Muscle layer of colon (tissue), 2 donors: ENCODE results near the gene CA6.
"Not testable (repeated sequence)": the region's sequence is repeated elsewhere in the genome, so short reads cannot be mapped to it uniquely, and the experiment has no call there.

Experiments used
- H3K27ac ChIP-seq: one replicate; pipeline ENCODE4 v1.7.0; 2013; ENCODE audit warnings: low read depth, mild to moderate bottlenecking, low read length, moderate library complexity
- H3K27me3 ChIP-seq, 2 donors: one replicate each; pipeline ENCODE4 v1.7.0; 2013; ENCODE audit warnings: low read length in 2 of 2, mild to moderate bottlenecking in 2 of 2; ENCODE audit not compliant: insufficient read depth in 2 of 2, control insufficient read depth in 1 of 2
- H3K36me3 ChIP-seq: one replicate; pipeline ENCODE4 v1.7.0; 2013; ENCODE audit warnings: mild to moderate bottlenecking, low read length; ENCODE audit not compliant: insufficient read depth
- H3K4me1 ChIP-seq: one replicate; pipeline ENCODE4 v1.7.0; 2013; ENCODE audit warnings: mild to moderate bottlenecking, low read length; ENCODE audit not compliant: insufficient read depth
- H3K4me3 ChIP-seq, 2 donors: one replicate each; pipeline ENCODE4 v1.7.0; 2013; ENCODE audit warnings: low read length in 2 of 2, low read depth in 1 of 2, mild to moderate bottlenecking in 1 of 2, moderate library complexity in 1 of 2
- H3K9ac ChIP-seq: one replicate; pipeline ENCODE4 v1.7.0; 2013; ENCODE audit warnings: low read length
- H3K9me3 ChIP-seq: one replicate; pipeline ENCODE4 v1.7.0; 2013; ENCODE audit warnings: mild to moderate bottlenecking, low read length
- donor health status: abdominal sarcoma.
- donor health status: Adenocarcinoma of cecum.

The CA6 gene

DNA sequence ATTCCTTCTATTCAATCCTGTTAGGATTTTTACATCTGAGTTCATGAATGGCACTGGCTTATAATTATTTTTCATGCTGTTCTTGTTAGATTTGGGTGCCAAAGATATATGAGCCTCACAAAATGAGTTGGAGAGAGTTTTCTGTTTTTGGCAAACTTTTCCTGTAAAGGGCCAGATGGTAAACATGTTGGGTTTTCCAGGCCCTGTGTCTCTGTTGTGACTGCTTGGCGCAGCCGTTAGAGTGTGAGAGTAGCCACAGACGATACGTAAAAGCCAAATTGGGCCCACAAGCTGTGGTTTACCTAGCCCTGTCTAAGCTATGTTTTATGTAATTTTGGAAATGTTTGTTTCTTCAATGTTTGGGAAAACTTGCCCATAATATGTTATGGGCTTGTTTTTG, 15.6 kb upstream of the CA6 start:
- no peaks in the 10 kb centered on the region for H3K4me1 ChIP-seq
- no peaks in the 10 kb centered on the region for H3K9me3 ChIP-seq
- no peak overlapping the region for H3K4me3 ChIP-seq

DNA sequence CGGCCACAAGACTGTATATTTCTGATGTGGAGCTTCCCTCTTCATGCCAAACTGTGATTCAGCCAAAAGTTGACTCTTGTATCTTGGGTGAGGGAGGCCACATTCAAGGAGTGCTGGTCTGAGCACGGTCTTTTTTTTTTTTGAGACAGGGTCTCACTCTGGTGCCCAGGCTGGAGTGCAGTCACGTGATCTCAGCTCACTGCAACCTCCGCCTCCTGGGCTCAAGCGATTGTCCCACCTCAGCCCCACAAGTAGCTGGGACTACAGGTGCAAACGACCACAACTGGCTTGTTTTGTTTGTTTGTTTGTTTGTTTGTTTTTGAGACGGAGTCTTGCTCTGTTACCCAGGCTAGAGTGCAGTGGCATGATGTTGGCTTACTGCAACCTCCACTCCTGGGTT, 8.6 kb upstream of the CA6 start:
- H3K27me3 ChIP-seq, H3K27ac ChIP-seq, H3K9me3 ChIP-seq, H3K4me1 ChIP-seq, H3K9ac ChIP-seq, H3K36me3 ChIP-seq, H3K4me3 ChIP-seq: not testable (repeated sequence)

More for the DNA sequence above, 15.6 kb upstream of the CA6 start:
- no peak overlapping the region for H3K27ac ChIP-seq
- H3K9ac ChIP-seq: no peak overlapping the region
- no peaks in the 10 kb centered on the region for H3K36me3 ChIP-seq
- H3K27me3 ChIP-seq: no peaks in the 10 kb centered on the region

DNA sequence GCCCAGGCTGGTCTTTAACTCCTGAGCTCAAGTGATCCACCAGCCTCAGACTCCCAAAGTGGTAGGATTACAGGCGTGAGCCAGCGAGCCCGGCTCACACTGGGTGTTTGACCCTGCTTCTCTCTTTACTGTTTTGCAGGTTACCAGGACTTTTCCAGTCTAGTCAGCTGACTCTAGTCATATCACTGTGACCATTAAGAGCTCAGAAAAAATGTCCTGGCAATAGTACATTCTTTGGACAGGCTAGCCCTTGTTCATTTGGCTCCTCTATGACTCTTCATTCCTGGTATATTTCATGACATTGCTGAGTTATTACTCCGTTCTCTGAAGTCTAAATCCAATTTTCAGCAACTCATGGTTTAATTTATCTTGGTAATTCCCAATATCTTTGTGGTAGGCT, 8.0 kb upstream of the CA6 start:
- no peaks in the 10 kb centered on the region for H3K9me3 ChIP-seq
- H3K4me1 ChIP-seq: peaks cover 4% of the 10 kb centered on the region
- no peak overlapping the region for H3K4me3 ChIP-seq
- no peak overlapping the region for H3K9ac ChIP-seq
- no peaks in the 10 kb centered on the region for H3K27me3 ChIP-seq
- H3K36me3 ChIP-seq: no peaks in the 10 kb centered on the region
- H3K27ac ChIP-seq: no peak overlapping the region

DNA sequence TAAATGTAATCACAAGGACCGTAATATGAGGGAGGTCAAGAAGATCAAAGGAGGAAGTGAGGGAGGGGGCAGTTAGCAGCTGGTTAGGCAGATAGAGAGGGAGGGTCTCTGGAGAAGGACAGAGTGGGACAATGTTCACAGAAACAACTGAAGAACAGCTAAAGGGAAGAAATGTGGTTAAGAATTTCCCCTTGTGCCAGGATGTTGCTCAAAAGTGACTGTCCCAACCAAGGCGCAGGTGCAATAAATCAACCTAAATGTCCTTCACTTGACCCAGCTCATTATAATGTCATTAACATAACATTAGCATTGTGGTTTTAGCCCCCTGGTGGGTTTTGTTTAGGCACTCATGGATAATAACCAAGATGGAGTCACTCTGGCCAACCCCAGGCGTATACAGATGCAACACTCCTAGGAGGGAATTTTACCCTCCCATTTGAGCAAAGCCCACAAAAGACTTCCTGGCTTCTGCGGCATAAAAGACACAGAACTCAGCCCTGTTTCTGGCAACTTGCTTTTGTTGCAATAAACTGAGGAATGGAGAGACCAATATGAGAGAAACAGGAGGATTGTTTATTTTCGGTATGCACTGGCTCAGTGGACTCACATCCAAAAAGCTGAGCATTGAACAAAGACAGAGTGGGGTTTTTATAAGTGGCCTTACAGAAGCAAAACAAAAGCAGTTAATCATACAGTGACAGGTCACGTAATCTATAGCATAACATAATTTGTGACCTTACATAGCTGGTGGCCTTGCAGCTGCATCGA, 7.3 kb upstream of the CA6 start:
- Histone ChIP-seq H3K36me3 (no peaks in the 10 kb centered on the region), H3K9me3 (no peaks in the 10 kb centered on the region), H3K9ac (no peak overlapping the region), H3K4me1 (peaks cover 4% of the 10 kb centered on the region), H3K4me3 (no peak overlapping the region), H3K27ac (no peak overlapping the region), H3K27me3 (no peaks in the 10 kb centered on the region)

DNA sequence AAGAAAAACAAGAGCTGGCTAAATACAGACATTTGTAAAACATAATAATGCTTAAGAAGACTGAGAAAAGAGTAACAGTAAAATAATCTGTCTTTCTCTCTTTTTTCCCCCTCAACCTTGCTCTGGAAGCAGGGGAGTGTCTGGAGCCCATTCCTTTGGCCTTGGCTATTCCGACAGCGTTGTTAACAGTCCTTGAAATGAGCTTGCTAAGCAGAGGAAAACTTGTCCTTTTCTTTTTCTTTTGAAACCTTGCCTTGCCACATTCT, 6.7 kb upstream of the CA6 start:
- Histone ChIP-seq H3K9ac (no peak overlapping the region), H3K27me3 (no peaks in the 10 kb centered on the region), H3K36me3 (no peaks in the 10 kb centered on the region), H3K4me1 (peaks cover 4% of the 10 kb centered on the region), H3K9me3 (no peaks in the 10 kb centered on the region), H3K27ac (no peak overlapping the region), H3K4me3 (no peak overlapping the region)

DNA sequence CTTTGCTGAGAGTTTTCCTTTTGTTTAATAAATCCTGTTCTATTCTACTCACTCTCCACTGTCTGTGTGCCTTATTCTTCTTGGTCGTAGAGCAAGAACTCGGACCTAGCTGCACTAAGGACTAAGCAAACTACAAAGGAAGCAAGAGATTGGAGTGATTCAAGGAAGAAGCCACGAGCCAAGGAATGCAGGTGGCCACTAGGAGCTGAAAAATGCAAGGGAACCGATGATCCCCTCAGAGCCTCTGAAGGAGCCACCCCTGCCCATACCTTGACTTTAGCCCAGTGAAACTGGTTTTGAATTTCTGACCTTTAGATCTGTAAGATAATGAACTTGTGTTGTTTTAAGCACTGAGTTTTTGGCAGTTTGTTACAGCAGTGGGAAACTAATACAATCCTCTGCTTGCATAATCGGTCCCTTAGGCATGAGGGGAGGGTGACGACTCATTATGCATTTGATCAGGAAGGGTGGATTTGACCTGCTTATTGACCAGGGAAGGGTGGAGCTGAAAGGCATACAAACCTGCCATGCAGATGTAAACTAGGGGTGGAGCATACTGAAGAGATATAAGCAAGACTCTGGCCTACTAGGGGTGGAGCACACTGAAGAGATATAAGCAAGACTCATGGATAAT, 6.2 kb upstream of the CA6 start:
- H3K36me3 ChIP-seq: no peaks in the 10 kb centered on the region
- H3K4me1 ChIP-seq: peaks cover 4% of the 10 kb centered on the region
- H3K4me3 ChIP-seq: no peak overlapping the region
- no peak overlapping the region for H3K9ac ChIP-seq
- no peaks in the 10 kb centered on the region for H3K9me3 ChIP-seq
- H3K27ac ChIP-seq: no peak overlapping the region
- no peaks in the 10 kb centered on the region for H3K27me3 ChIP-seq

DNA sequence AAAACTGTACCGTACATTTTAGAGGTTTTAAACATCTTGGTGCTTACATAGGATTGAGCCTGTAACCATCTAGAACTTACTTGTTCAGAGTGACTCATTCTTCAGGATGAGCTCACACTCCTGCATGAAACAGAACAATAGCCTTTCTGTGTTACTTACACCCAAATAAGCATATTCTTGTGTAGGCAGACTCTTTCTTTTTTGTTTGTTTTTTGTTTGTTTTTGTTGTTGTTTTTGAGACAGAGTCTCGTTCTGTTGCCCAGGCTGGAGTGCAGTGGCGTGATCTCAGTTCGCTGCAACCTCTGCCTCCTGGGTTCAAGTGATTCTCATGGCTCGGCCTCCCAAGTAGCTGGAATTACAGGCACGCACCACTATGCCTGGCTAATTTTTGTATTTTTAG, 3.8 kb upstream of the CA6 start:
- Histone ChIP-seq H3K27ac (no peak overlapping the region), H3K4me1 (peaks cover 4% of the 10 kb centered on the region), H3K4me3 (no peak overlapping the region), H3K27me3 (no peaks in the 10 kb centered on the region), H3K9ac (no peak overlapping the region), H3K9me3 (no peaks in the 10 kb centered on the region), H3K36me3 (no peaks in the 10 kb centered on the region)

DNA sequence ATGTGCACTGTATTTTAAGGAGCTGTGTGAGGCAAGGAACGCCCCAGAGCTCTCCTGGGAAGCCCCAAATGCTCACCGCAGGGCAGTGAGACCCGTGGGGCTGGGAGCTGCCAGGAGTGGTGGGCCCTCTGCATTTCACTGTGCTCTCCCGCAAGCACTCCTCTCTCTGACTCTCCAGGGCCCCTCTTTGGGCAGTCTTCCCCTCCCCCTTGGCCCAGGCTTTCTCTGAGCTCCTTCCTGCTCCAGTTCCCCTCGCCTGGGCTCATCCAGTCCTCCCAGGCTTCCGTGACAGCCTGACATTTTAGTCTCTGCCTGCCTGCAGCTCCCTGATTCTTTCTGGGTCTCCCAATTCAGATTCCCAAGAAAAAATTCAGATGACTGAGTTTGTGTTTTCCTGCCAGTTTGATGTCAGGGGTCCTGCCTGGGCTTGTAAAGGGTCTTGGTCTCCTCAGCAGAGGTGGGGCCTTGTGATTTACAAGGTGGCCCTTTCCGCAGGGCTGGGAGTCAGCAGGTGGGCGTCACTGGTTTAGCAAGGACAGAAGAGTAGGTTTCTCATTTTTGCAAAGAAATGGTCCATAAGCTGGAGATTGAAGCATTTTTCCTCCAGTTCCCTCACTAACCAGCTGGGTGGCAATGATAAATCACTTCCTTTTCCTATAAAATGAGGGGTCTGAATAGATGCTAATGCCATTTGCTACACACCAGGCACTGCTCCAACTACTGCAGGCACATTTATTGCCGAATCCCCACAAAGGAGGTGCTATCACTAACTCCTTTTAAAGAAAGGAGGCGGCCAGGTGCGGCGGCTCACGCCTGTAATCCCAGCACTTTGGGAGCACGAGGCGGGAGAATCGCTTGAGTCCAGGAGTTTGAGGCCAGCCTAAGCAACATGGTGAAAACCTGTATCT, 1.9 kb upstream of the CA6 start:
- no peaks in the 10 kb centered on the region for H3K27me3 ChIP-seq
- H3K4me1 ChIP-seq: peaks cover 2% of the 10 kb centered on the region
- H3K27ac ChIP-seq: no peak overlapping the region
- H3K4me3 ChIP-seq: no peak overlapping the region
- H3K9ac ChIP-seq: no peak overlapping the region
- no peaks in the 10 kb centered on the region for H3K9me3 ChIP-seq
- H3K36me3 ChIP-seq: no peaks in the 10 kb centered on the region

DNA sequence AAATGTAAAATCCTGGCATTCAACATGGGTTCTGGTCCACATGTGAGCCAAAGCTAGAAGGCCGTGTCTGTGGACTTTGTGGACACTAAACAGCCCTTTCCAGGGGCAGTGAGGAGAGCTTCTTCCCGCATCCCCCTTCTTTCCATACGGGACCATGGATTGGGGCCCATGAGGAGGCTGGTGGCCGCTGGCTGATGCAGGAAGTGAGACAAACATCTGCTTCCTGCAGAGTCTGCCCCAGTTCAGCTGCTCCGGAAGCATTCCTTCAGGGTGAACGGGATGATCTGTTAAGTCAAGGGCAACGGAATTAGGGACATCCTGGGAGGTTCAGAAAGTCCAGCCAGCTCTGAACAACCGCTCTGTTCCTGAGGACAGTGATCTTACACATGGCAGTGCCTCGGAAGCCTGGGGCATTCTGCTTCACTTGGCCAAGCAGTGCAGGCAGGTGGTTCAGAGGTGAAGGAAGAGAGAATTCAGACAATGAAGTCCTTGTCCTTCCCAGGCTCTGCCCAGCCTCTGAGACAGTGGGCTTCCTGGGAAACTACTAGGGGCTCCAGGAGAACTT, 1.5 kb downstream of the CA6 start:
- Histone ChIP-seq H3K36me3 (no peaks in the 10 kb centered on the region), H3K4me3 (no peak overlapping the region), H3K9me3 (no peaks in the 10 kb centered on the region), H3K4me1 (no peaks in the 10 kb centered on the region), H3K27me3 (no peaks in the 10 kb centered on the region), H3K27ac (no peak overlapping the region), H3K9ac (no peak overlapping the region)

DNA sequence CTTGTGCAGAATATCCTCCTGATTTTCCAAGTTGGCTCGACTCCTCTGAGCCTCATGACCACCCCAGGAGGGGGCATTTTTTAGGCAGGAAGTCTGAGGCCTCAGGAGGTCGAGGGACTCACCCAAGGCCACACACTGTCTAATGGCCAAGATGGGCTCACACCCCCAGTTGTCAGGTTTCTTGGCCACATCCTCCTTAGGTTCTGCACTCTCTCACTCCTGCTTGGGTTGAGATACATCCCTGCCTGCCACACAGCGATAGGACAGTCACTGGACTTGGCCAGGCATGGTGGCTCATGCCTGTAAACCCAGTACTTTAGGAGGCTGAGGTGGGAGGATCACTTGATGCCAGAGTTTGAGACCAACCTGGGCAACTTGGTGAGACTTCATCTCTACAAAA, 4.6 kb downstream of the CA6 start:
- no peak overlapping the region for H3K9ac ChIP-seq
- H3K27ac ChIP-seq: no peak overlapping the region
- no peak overlapping the region for H3K4me3 ChIP-seq
- H3K36me3 ChIP-seq: no peaks in the 10 kb centered on the region
- H3K4me1 ChIP-seq: no peaks in the 10 kb centered on the region
- no peaks in the 10 kb centered on the region for H3K27me3 ChIP-seq
- no peaks in the 10 kb centered on the region for H3K9me3 ChIP-seq

DNA sequence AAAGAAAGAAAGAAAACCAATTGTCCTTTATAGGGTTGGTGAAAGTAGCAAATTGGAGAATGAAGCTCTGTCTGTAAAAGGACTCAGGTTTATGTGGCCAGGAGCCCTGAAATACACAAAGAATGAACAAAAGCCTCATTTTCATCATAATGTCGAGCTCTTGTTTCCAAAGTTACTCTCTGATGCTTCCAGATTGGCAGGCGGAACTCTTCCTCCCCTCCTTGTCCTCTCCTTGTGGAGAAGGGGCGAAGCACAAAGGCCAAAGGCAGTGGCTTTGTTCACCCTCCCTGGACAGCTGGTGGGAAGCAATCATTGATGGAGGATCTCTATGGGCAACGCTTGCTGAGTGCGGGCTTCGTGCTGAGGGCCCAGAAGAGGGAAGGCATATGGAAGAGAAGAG, 5.6 kb downstream of the CA6 start:
- H3K9ac ChIP-seq: no peak overlapping the region
- no peaks in the 10 kb centered on the region for H3K27me3 ChIP-seq
- H3K27ac ChIP-seq: no peak overlapping the region
- no peaks in the 10 kb centered on the region for H3K9me3 ChIP-seq
- H3K36me3 ChIP-seq: no peaks in the 10 kb centered on the region
- H3K4me1 ChIP-seq: no peaks in the 10 kb centered on the region
- H3K4me3 ChIP-seq: no peak overlapping the region
